Measurements from ENCODE around the gene PPM1D. TPM values are rescaled to one million over a fixed set of nuclear protein-coding genes. Genes with fewer than 3 reads are reported as not detected.
"Not testable (repeated sequence)": the region's sequence is repeated elsewhere in the genome, so short reads cannot be mapped to it uniquely, and the experiment has no call there.

The PPM1D gene
- total RNA-seq, 1 donor from 2014 or later = 36.1 TPM

GRCh38 chr17:60593441-60594036 is 6.5 kb upstream of the PPM1D start:
- not testable (repeated sequence) for DNase-seq (ENCODE audit: low read depth)

- not testable (repeated sequence) for DNase-seq (ENCODE audit: low read depth)
These were observed 5.8 kb upstream of the PPM1D start for GRCh38 chr17:60594170-60594569.

- no peak for DNase-seq (ENCODE audit: low read depth)
These were observed 5.3 kb upstream of the PPM1D start for GRCh38 chr17:60594734-60595133.

- DNase-seq (ENCODE audit: low read depth) = no peak
These were observed 2.7 kb upstream of the PPM1D start for GRCh38 chr17:60597297-60597696.

- DNase-seq (ENCODE audit: low read depth) = no peak
These were observed 1.8 kb upstream of the PPM1D start for GRCh38 chr17:60598001-60598736.

- DNase-seq (ENCODE audit: low read depth) = no peak
These were observed 773 bp upstream of the PPM1D start for GRCh38 chr17:60599220-60599619.

- peak; percentile 83 for DNase-seq (ENCODE audit: low read depth)
These were observed 775 bp downstream of the PPM1D start for GRCh38 chr17:60600490-60601446.

GRCh38 chr17:60601447-60602384 is 1.7 kb downstream of the PPM1D start:
- DNase-seq (ENCODE audit: low read depth) = peak; percentile 62

GRCh38 chr17:60602385-60602742 is 2.4 kb downstream of the PPM1D start:
- no peak for DNase-seq (ENCODE audit: low read depth)

GRCh38 chr17:60602871-60603270 is 2.9 kb downstream of the PPM1D start:
- DNase-seq (ENCODE audit: low read depth) = no peak

- not testable (repeated sequence) for DNase-seq (ENCODE audit: low read depth)
These were observed 3.5 kb downstream of the PPM1D start for GRCh38 chr17:60603477-60603876.

GRCh38 chr17:60604686-60605334 is 4.8 kb downstream of the PPM1D start:
- DNase-seq (ENCODE audit: low read depth) = peak; percentile 94

- DNase-seq (ENCODE audit: low read depth) = no peak
These were observed 6.0 kb downstream of the PPM1D start for GRCh38 chr17:60606036-60606435.

GRCh38 chr17:60610473-60610872 is 10.5 kb downstream of the PPM1D start:
- DNase-seq (ENCODE audit: low read depth) = no peak

GRCh38 chr17:60611321-60611720 is 11.3 kb downstream of the PPM1D start:
- not testable (repeated sequence) for DNase-seq (ENCODE audit: low read depth)

GRCh38 chr17:60613325-60613724 is 13.3 kb downstream of the PPM1D start:
- no peak for DNase-seq (ENCODE audit: low read depth)

- DNase-seq (ENCODE audit: low read depth) = not testable (repeated sequence)
These were observed 13.8 kb downstream of the PPM1D start for GRCh38 chr17:60613796-60614195.

- not testable (repeated sequence) for DNase-seq (ENCODE audit: low read depth)
These were observed 14.3 kb downstream of the PPM1D start for GRCh38 chr17:60614247-60614646.

- no peak for DNase-seq (ENCODE audit: low read depth)
These were observed 15.1 kb downstream of the PPM1D start for GRCh38 chr17:60615108-60615507.

- DNase-seq (ENCODE audit: low read depth) = no peak
These were observed 15.8 kb downstream of the PPM1D start for GRCh38 chr17:60615840-60616239.

GRCh38 chr17:60618080-60618479 is 18.1 kb downstream of the PPM1D start:
- no peak for DNase-seq (ENCODE audit: low read depth)
